22Rv1 (cell line): ENCODE data around the gene ATL3.

Experiments used
- H3K27ac ChIP-seq: fragments of 450-650 bp; 2 replicates; pipeline ENCODE4 v1.5.1; 2017
- ZFX ChIP-seq: fragments of 450-650 bp; IDR thresholded peaks from 2 replicates; pipeline ENCODE4 v1.6.1; 2017; ENCODE audit warnings: antibody characterized with exemption, borderline replicate concordance
- TF ChIP-seq, protein P1 (sequence below): fragments of 450-650 bp; IDR thresholded peaks from 2 replicates; pipeline ENCODE4 v1.5.1; 2017; ENCODE audit warnings: mild to moderate bottlenecking

The ATL3 gene, protein sequence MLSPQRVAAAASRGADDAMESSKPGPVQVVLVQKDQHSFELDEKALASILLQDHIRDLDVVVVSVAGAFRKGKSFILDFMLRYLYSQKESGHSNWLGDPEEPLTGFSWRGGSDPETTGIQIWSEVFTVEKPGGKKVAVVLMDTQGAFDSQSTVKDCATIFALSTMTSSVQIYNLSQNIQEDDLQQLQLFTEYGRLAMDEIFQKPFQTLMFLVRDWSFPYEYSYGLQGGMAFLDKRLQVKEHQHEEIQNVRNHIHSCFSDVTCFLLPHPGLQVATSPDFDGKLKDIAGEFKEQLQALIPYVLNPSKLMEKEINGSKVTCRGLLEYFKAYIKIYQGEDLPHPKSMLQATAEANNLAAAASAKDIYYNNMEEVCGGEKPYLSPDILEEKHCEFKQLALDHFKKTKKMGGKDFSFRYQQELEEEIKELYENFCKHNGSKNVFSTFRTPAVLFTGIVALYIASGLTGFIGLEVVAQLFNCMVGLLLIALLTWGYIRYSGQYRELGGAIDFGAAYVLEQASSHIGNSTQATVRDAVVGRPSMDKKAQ

DNA sequence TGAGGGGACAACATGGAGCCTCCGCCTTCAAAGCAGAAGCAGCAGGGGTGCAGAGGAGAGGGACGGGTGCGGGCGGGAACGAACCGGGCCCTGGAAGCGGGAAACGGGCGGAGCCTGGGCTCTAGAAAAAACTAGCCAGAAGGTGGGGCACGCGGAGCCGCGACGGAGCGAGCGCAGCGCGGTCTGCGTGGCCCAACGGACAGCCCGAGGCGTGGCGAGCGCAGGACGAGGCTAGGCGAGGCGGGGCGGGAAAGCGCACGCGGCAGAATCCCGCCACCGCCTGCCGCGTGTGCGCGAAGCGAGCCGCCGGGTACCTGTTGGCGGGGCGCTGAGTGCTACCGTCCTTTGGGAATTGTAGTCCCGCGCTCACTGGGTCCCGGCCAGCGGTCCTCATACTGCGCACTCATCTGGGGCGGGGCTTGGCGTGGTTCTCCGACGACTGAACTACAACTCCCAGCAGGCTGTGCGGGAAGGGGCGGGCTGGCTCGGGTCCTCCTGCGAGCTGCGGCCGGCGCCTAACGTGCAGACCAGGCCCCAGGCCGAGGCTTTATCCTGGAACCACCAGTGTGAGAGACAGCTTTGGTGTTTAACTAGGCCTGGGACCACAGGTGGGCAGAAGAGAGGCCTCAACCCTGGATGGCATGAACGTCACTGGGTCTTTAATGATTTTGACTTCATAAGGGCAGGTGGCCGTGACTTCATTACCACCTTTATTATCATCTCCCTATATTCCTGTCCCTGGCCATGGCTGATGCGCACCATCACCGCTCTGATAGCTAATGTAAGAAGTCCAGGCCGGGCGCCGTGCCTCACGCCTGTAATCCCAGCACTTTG is at the start of gene ATL3:
ATL3 (minus strand) TSS at position 55 of the 834 bp plus-strand sequence; CDS start at position 14, 41 bp downstream.
- TF ChIP-seq, protein P1, sequence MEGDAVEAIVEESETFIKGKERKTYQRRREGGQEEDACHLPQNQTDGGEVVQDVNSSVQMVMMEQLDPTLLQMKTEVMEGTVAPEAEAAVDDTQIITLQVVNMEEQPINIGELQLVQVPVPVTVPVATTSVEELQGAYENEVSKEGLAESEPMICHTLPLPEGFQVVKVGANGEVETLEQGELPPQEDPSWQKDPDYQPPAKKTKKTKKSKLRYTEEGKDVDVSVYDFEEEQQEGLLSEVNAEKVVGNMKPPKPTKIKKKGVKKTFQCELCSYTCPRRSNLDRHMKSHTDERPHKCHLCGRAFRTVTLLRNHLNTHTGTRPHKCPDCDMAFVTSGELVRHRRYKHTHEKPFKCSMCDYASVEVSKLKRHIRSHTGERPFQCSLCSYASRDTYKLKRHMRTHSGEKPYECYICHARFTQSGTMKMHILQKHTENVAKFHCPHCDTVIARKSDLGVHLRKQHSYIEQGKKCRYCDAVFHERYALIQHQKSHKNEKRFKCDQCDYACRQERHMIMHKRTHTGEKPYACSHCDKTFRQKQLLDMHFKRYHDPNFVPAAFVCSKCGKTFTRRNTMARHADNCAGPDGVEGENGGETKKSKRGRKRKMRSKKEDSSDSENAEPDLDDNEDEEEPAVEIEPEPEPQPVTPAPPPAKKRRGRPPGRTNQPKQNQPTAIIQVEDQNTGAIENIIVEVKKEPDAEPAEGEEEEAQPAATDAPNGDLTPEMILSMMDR: no peak
- TF ChIP-seq ZFX: no peak

DNA sequence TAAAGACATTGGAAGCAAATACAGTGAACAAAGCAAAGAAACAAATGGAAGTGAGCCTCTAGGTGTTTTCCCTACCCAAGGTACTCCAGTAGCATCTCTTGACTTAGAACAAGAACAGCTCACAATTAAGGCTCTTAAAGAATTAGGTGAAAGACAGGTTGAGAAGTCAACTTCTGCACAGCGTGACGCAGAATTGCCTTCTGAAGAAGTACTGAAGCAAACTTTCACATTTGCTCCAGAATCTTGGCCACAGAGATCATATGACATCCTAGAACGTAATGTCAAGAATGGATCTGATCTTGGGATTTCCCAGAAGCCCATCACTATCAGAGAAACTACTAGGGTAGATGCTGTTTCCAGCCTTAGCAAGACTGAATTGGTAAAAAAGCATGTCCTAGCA is 49.4 kb upstream of the ATL3 start:
- H3K27ac ChIP-seq: no peak overlapping the region
- TF ChIP-seq ZFX: no peak
- TF ChIP-seq, protein P1: no peak

More for the DNA sequence above, at the start of gene ATL3:
- H3K27ac ChIP-seq: peak within 1 kb of the TSS; percentile 95

DNA sequence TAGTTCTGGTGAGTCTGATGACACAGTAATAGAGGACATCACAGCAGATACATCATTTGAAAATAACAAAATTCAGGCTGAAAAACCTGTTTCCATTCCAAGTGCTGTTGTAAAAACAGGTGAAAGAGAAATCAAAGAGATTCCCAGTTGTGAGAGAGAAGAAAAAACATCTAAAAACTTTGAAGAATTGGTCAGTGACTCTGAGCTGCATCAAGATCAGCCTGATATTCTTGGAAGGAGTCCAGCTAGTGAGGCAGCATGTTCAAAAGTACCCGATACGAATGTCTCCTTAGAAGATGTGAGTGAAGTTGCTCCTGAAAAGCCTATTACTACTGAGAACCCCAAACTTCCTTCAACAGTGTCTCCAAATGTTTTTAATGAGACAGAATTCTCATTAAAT is 48.8 kb upstream of the ATL3 start:
- TF ChIP-seq ZFX: no peak
- TF ChIP-seq, protein P1: no peak
- no peak overlapping the region for H3K27ac ChIP-seq

DNA sequence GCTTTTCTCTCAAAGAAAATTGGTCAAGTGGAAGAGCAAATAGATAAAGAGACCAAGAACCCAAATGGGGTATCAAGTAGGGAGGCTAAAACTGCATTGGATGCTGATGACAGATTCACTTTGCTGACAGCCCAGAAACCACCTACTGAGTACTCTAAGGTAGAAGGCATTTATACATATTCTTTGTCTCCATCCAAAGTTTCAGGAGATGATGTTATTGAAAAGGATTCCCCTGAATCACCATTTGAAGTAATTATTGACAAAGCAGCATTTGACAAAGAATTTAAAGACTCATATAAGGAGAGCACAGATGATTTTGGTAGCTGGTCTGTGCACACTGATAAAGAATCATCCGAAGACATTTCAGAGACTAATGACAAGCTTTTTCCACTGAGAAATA is 47.8 kb upstream of the ATL3 start:
- TF ChIP-seq ZFX: no peak
- TF ChIP-seq, protein P1: no peak
- no peak overlapping the region for H3K27ac ChIP-seq

DNA sequence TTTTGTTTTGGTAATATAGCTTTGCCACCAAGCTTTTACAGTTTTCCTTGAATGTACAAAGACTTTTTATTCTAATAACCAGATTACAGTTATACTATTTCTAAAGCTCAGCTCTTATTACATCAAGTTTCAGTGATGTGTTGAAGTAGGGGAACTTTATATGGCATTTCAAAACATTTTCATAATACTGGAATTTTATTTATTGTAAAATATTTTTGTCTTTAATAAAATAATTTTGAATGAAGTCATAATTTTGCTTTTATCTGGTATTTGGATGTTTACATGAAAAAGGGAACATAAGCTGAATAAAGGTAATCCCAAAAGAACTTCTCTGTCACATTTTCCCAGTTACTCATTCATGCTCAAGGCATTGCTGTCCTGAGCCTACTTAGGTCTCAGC is 44.9 kb upstream of the ATL3 start:
- no peak for TF ChIP-seq ZFX
- TF ChIP-seq, protein P1: no peak

DNA sequence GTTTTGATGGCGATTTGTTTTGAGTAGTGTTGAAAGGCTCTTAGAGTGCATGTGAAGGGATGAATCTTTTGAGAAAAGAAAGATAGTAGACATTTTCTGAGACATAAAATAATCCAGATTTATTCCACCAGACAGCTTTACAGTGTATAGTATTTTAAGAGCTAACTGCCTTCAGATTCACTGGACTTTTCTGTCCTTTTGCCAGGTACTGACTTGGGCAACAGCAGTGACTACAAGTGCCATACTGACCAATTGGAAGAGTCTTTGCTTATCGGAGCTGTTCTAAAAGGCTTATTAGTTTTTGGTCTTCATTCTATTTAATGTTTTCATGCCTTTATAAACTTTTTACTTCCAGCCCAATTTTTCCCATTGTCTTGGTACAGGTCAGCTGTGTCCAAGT is 42.6 kb upstream of the ATL3 start:
- TF ChIP-seq ZFX: no peak
- TF ChIP-seq, protein P1: no peak
- H3K27ac ChIP-seq: no peak overlapping the region

More for the DNA sequence above, 44.9 kb upstream of the ATL3 start:
- H3K27ac ChIP-seq: no peak overlapping the region
